Natural killer cell (primary cell): ENCODE measurements around the gene TMEM91. TPM values are rescaled to one million over a fixed set of nuclear protein-coding genes. Genes with fewer than 3 reads are reported as not detected.

ENCODE experiments used
- ATAC-seq, 3 donors: fragments of 150-1000 bp in 2 of 3; fragments of 200-7000 bp in 1 of 3; cut with Tn5 transposase; 1 replicate in 1 of 3; 2 replicates in 2 of 3; pipeline ENCODE4 v1.10.0; 2021; ENCODE audit warnings: mild to moderate bottlenecking in 2 of 3, moderate library complexity in 2 of 3
- DNase-seq, 2 donors: peaks; one replicate each; pipeline versions ENCODE4 v3.0.0 to v3.0.0-alpha.2; 2013 to 2021; ENCODE audit warnings: mixed read lengths in 1 of 2
- H3K27ac ChIP-seq: one replicate; pipeline ENCODE4 v1.5.1; 2013; ENCODE audit warnings: mild to moderate bottlenecking, low read length
- H3K27me3 ChIP-seq: one replicate; pipeline ENCODE4 v1.6.1; 2013; ENCODE audit warnings: low read length; ENCODE audit not compliant: control insufficient read depth, insufficient read depth
- H3K36me3 ChIP-seq: one replicate; pipeline ENCODE4 v1.6.1; 2013; ENCODE audit warnings: low read length; ENCODE audit not compliant: control insufficient read depth, insufficient read depth
- H3K4me1 ChIP-seq: one replicate; pipeline ENCODE4 v1.6.1; 2013; ENCODE audit warnings: low read length; ENCODE audit not compliant: control insufficient read depth, insufficient read depth
- H3K4me3 ChIP-seq: one replicate; pipeline ENCODE4 v1.5.1; 2013; ENCODE audit warnings: low read length
- H3K9me3 ChIP-seq: one replicate; pipeline ENCODE4 v1.6.1; 2013; ENCODE audit warnings: low read length; ENCODE audit not compliant: control insufficient read depth, insufficient read depth
- H3K27ac Mint-ChIP-seq, 2 donors: one replicate each; pipeline ENCODE4 v1.8.0; 2022; ENCODE audit warnings: mild to moderate bottlenecking in 2 of 2, mixed read lengths in 2 of 2, moderate library complexity in 1 of 2
- H3K27me3 Mint-ChIP-seq, 2 donors: one replicate each; pipeline ENCODE4 v1.8.0; 2022; ENCODE audit warnings: low read depth in 2 of 2, mixed read lengths in 2 of 2
- H3K36me3 Mint-ChIP-seq: one replicate; pipeline ENCODE4 v1.8.0; 2022; ENCODE audit warnings: mixed read lengths
- H3K4me1 Mint-ChIP-seq, 2 donors: one replicate each; pipeline ENCODE4 v1.8.0; 2022; ENCODE audit warnings: mixed read lengths in 2 of 2
- H3K4me3 Mint-ChIP-seq: one replicate; pipeline ENCODE4 v1.8.0; 2022; ENCODE audit warnings: mild to moderate bottlenecking, moderate library complexity, mixed read lengths
- H3K9me3 Mint-ChIP-seq, 2 donors: one replicate each; pipeline ENCODE4 v1.8.0; 2022; ENCODE audit warnings: mixed read lengths in 2 of 2
- CTCF ChIP-seq: fragments of 200-600 bp; IDR thresholded peaks from one replicate; pipeline ENCODE4 v1.8.0; 2022; ENCODE audit warnings: antibody characterized with exemption
- WGBS: methylation state at CpG from one replicate; pipeline ENCODE4 v1.1.7; 2013; ENCODE audit warnings: missing lambda C conversion rate; ENCODE audit not compliant: insufficient coverage; 5-methylcytosine and 5-hydroxymethylcytosine counted together
- intact Hi-C: fragments of 100-400 bp; cut with micrococcal nuclease; formaldehyde crosslinking; loops from one replicate; pipeline ENCODE4 v1.14.2; 2022
- total RNA-seq, 4 donors: library from RNA; stranded (reverse); fragments of 120-200 nt in 1 of 4; gene quantifications; one replicate each; pipeline versions ENCODE4 v1.2.3 to v1.2.4, GENCODE V29; 2013 to 2022

TMEM91 gene
- total RNA-seq, 3 donors from 2014 or later (not counting 1 experiment from before 2014, with no cell fraction given): 13.6 to 22.8 (median 20.8) TPM

GRCh38 chr19:41395355-41395754, 19.0 kb downstream of the TMEM91 start:
- Mint-ChIP-seq H3K4me3 (no peak overlapping the region), H3K27me3 (no peaks in the 10 kb centered on the region), H3K36me3 (no peaks in the 10 kb centered on the region), H3K4me1 (peaks cover 38 to 45% of the 10 kb centered on the region in 2 donors), H3K9me3 (no peaks in the 10 kb centered on the region), H3K27ac (peak overlapping the region in 1 of 2 donors; percentile 34)
- Histone ChIP-seq H3K9me3 (no peaks in the 10 kb centered on the region), H3K4me3 (no peak overlapping the region), H3K36me3 (peaks cover 15% of the 10 kb centered on the region), H3K27me3 (no peaks in the 10 kb centered on the region), H3K27ac (no peak overlapping the region), H3K4me1 (peaks cover 29% of the 10 kb centered on the region)
- 79% methylated on average over 6 of the region's 6 CpGs for WGBS
- TF ChIP-seq CTCF: no peak
- ATAC-seq (no peak), DNase-seq (no peak)
- intact Hi-C loops: no loop called here

GRCh38 chr19:41397086-41398049, 21.0 kb downstream of the TMEM91 start, which contains the start of the genes BCKDHA and EXOSC5:
BCKDHA (plus strand) TSS chr19:41397818; CDS start chr19:41397828, 10 bp downstream.
EXOSC5 (minus strand) TSS chr19:41397359; CDS start chr19:41397328, 31 bp downstream.
- Histone ChIP-seq H3K4me1 (peaks cover 29% of the 10 kb centered on the region), H3K36me3 (peaks cover 7% of the 10 kb centered on the region), H3K27me3 (no peaks in the 10 kb centered on the region), H3K27ac (peak within 1 kb of the TSS; percentile 95), H3K4me3 (peak within 1 kb of the TSS; percentile 94), H3K9me3 (no peaks in the 10 kb centered on the region)
- Mint-ChIP-seq H3K27me3 (no peaks in the 10 kb centered on the region), H3K4me3 (peak within 1 kb of the TSS; percentile 97), H3K36me3 (no peaks in the 10 kb centered on the region), H3K9me3 (no peaks in the 10 kb centered on the region), H3K4me1 (peaks cover 38 to 45% of the 10 kb centered on the region in 2 donors), H3K27ac (peak within 1 kb of the TSS; percentile 99 to 100)
- WGBS: 0% methylated on average over 49 of the region's 50 CpGs
- DNase-seq (peak; percentile 97 to 100), ATAC-seq (peak; percentile 96 to 100 (median 98))
- intact Hi-C loops: loop anchor here (1.0 kb wide), 4 partner anchors 33 to 135 kb away; partner anchors contain the start of genes B9D2 and DMAC2
- no peak for TF ChIP-seq CTCF

GRCh38 chr19:41398050-41398418, 21.7 kb downstream of the TMEM91 start:
- 0% methylated on average over 5 of the region's 5 CpGs for WGBS
- Mint-ChIP-seq H3K9me3 (no peaks in the 10 kb centered on the region), H3K4me3 (peak overlapping the region; percentile 97), H3K4me1 (peaks cover 38 to 47% of the 10 kb centered on the region in 2 donors), H3K27me3 (no peaks in the 10 kb centered on the region), H3K36me3 (no peaks in the 10 kb centered on the region), H3K27ac (peak overlapping the region; percentile 99 to 100)
- TF ChIP-seq CTCF: no peak
- intact Hi-C loops: no loop called here
- no peak for ATAC-seq
- Histone ChIP-seq H3K27ac (peak overlapping the region; percentile 95), H3K4me3 (peak overlapping the region; percentile 94), H3K9me3 (no peaks in the 10 kb centered on the region), H3K27me3 (no peaks in the 10 kb centered on the region), H3K4me1 (peaks cover 29% of the 10 kb centered on the region), H3K36me3 (peaks cover 7% of the 10 kb centered on the region)
- DNase-seq: no peak
